GM21619 (cell line): ENCODE data around the gene CT47A1.
"Not testable (repeated sequence)": the region's sequence is repeated elsewhere in the genome, so short reads cannot be mapped to it uniquely, and the experiment has no call there.

ENCODE experiments used
- ATAC-seq: cut with Tn5 transposase; IDR thresholded peaks from one replicate; pipeline ENCODE4 v1.9.1; 2021; ENCODE audit not compliant: unreplicated experiment

The CT47A1 gene

DNA sequence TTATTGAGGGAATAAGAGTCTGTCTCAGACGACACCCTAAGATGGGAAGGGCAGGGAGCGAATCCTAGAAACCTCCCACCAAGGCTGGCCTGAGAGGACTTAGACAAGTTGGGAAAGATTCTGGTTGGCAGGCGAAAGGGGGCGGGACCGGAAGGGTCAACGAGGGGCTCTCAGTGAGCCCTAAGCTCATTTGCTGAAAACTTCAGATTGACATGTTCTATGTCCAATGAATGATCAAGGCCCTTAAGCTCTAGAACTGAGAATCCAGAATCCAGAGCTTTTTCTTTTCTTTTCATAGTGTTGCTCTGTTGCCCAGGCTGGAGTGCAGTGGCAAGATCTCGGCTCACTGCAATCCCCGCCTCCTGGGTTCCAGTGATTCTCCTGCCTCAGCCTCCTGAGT is at the start of gene CT47A1:
Gene CT47A1, minus strand, starts transcription at position 101 of the 400 bp plus-strand sequence. CDS start 231 bp downstream, outside the sequence.
- not testable (repeated sequence) for ATAC-seq

DNA sequence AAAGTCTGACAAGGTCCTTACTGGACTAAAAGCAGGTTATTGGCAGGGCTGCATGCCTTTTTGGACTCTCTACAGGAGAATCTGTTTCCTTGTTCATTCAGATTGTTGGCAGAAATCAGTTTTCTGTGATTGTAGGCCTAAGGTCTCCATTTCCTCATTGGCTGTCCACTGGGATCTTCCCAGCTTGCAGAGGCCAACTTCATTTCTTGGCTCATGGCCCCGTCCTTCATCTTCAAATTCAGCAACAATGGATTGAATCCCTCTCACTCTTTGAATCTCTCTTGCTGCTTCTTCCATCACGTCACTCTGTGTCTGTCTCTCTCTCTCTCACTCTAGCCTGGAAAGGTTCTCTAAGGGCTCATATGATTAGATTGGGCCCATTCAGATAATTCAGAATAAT is 47.0 kb upstream of the CT47A1 start:
- no peak for ATAC-seq

DNA sequence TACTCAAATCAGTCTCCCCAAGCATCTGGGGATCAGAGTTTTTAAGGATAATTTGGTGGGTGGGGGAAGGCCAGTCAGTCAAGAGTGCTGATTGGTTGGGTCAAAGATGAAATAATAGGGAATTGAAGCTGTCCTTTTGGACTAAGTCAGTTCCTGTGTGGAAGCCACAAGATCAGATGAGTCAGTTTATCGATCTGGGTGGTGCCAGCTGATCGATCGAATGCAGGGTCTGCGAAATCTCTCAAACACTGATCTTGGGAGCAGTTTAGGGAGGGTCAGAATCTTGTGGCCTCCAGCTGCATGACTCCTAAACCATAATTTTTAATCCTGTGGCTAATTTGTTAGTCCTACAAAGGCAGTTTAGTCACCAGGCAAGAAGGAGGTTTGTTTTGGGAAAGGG is 44.5 kb upstream of the CT47A1 start:
- no peak for ATAC-seq

DNA sequence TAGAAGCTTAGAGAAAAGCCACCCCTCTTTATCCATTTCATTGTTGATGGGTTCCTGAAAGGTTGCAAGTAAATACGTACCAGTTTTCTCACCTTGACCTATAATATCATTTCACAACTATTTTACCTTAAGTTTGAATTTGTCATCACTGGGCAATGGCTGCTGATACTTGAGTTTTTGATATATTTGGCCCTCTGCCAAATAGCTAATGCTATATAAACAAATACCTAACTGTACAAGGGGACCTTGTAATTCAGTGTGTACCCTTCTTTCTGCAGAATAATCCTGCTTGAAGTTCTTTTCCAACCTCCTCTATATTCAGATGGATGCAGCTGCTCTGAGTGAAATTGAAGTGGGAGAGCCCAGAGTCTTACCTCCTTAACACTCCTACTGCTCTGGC is 42.9 kb upstream of the CT47A1 start:
- no peak for ATAC-seq

DNA sequence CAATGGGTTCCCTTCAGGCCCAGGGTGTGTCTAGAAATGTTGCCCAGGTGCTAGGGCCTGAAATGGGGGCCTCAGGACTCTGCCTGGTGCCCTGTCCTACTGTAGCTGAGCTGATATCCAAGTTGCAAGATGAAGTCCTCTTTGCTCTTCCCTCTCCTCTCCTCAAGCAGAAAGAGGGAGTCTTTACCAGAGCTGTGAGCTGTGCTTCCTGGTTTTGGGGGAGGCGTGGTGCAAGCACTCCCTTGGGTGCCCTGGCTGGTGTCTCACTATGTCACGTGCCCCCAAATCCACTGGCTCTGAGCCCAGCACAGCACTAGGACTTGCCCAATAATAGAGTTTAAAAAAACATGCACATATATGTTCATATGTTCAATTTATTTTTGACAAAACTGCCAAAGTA is 29.3 kb upstream of the CT47A1 start:
- no peak for ATAC-seq

DNA sequence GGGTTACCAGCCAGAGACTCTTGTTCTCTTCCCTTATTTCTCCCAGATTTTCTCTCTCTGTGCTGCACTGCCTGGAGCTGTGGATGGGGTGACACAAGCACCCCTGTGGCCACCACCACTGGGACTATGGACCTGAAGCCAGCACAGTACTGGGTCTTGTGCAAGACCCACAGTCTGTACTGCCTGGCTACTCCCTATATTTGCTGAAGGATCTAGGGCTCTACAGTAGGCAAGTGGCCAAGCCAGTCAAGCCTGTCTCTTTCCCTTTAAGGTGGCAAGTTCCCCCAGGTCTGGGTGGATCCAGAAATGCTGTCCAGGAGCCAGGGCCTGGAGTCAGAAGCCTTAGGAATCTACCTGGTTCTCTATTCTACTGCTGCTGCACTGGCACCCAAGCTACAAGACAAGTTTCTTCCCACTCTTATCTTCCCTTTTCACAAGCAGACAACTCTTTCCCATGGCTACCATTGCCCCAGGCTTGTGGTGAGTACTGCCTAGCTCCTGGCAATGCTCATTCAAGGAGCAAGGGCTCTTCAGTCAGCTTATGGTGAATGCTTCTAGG is 28.4 kb upstream of the CT47A1 start:
- ATAC-seq: no peak

DNA sequence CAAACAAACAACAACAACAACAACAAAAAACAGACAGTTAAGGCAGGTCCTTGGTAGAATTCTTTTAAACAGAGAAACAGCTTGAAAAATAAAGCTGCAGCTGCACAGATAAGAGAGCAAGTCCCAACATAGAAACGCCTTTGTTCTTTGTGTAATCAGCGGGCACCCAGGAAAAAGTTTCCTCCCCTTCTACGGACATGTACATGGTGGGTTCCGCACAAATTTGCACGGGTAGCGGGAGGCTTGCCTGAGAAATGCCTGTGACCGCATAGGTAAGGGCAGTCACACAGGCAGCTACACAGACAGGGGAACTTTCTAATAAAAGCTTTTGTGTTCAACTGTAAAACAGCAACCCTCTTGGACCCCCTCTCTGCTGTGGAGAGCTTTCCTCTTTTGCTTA is 25.7 kb upstream of the CT47A1 start:
- ATAC-seq: no peak

DNA sequence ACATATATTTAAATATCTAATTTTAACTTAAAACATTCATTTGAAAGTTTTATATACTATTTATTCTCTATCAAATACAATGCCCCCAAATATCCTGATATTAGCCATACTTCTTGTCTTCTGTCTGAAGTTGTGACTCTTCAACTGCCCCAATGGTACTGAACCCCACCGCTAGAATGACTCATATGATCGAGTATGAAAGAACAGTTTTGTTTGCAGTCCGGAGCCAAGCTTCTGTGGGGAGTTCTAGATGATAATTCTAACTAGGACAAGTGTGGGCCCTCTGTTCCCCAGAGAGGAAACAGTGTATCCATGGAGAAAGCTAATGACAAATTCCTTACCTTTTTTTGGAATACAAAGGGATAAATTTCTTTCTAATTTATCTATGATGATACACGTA is 24.7 kb upstream of the CT47A1 start:
- ATAC-seq: no peak

DNA sequence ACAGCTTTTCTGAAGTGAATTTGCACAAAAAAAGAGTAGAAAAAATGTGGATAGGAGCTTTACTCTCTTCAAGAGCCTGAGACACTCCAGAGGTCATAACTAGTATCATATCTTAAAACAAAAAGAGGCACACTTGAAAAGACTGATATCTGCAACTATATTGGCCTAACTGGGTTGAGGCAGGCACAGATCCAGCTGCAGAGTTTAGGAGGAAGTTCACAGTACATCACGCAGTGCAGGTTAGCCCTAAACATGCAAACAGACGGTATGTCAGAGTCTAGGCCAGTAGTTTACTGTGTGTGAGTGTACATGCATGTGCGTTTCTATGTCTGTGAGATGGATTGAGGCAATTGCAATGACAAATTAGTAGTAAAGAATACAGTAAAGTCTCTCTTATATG is 24.2 kb upstream of the CT47A1 start:
- ATAC-seq: no peak

DNA sequence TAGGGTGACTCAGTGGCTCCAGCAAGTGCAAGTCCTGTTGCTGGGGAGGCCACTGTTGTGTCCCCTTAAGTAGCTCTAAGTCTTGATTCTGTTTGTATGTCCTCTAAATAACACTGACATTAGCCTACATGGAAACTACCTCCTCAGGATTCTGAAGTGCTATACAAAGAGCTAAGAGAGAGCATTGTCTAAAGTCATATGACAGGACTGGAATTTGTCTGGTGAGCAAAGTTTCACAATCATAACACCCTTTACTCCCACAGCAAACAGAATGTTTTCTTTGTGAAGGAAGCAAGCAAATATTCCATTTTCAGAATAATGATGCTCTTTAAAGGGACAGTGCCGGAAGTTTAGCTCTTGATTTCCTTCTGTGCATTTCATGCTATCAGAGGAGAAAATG is 23.4 kb upstream of the CT47A1 start:
- ATAC-seq: no peak

DNA sequence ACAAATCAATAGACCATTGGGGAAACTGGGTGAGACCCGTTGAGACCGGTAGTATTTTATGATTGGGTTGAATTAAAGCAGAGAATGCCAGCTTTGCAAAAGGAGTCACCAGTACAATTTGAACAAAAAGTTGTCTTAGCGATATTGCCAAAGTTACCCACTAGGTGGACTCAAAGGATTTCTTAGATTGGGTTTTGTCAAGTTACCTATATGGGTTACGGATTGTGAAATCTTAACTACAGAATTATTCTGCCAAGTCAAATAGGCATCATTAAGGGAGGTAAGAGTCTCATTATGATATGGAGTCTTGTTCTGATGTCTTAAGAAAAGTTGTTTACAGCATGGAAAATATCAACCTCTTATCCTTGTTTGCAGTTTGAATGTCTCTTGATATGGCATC is 15.0 kb upstream of the CT47A1 start:
- no peak for ATAC-seq

DNA sequence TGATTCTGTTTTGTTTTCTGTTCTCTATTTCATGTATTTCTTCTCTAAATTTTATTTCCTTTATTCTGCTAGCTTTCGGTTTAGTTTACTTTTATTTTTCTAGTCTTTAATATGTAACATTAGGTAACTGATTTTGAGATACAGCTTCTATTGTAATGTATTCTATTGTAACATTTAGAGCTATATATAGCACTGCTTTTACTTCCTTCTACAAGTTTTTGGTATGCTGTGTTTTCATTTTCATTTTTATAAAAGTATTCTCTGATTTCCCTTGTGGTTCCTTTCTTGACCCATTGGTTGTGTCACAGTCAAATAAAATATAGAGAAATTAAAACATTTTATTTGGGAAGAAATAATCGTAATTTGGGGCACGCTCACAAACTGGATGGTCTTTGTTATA is 13.9 kb upstream of the CT47A1 start:
- ATAC-seq: no peak

DNA sequence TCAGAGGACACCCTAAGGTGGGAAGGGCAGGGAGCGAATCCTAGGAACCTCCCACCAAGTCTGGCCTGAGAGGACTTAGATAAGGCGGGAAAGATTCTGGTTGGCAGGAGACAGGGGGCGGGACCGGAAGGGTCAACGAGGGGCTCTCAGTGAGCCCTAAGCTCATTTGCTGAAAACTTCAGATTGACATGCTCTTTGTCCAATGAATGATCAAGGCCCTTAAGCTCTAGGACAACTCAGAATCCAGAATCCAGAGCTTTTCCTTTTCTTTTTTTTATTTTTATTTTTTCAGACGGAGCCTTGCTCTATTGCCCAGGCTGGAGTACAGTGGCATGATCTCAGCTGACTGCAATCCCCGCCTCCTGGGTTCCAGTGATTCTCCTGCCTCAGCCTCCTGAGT is 29.1 kb downstream of the CT47A1 start, which contains the start of gene CT47A7:
Gene CT47A7, minus strand, starts transcription at position 101 of the 400 bp plus-strand sequence. CDS start 255 bp downstream, outside the sequence.
- not testable (repeated sequence) for ATAC-seq
